HepG2 (cell line): ENCODE data around the gene SSTR5. TPM values are rescaled to one million over a fixed set of nuclear protein-coding genes. Genes with fewer than 3 reads are reported as not detected.

Experiments
- ATAC-seq: fragments of 200-7000 bp; cut with Tn5 transposase; 3 replicates; pipeline ENCODE4 v1.9.1; 2020; ENCODE audit warnings: mild to moderate bottlenecking, moderate library complexity
- BruUV-seq: library from RNA; stranded (reverse); fragments of 400-500 nt; replicated peaks from 2 replicates; lab custom pipeline; 2021; lab: Mats Ljungman, UMichigan
- CTCF ChIA-PET: fragments of 300-600 bp; formaldehyde crosslinking; extraction: SDS; loops from one replicate; lab custom pipeline; 2021; ENCODE audit warnings: low total read pairs, inconsistent platforms, low intra/inter-chr PET ratio; lab: Yijun Ruan, JAX
- POLR2A ChIA-PET: fragments of 350-600 bp; sonication (Branson Sonifier 250); formaldehyde crosslinking; loops from one replicate; lab custom pipeline; 2020; ENCODE audit warnings: antibody characterized with exemption, inconsistent platforms; lab: Yijun Ruan, JAX
- DNase-seq: peaks from one replicate; pipeline ENCODE4 v3.0.0-alpha.2; 2015; ENCODE audit warnings: low spot score
- FAIRE-seq: peaks from 3 replicates; lab custom pipeline; 2011; peaks lifted over from hg19 to GRCh38; lab: Jason Lieb, UNC
- H2AFZ ChIP-seq: one replicate; pipeline ENCODE4 v1.6.1; 2011; ENCODE audit warnings: low read length, inconsistent platforms
- H3K27ac ChIP-seq: fragments of 300-600 bp; 3 replicates; pipeline ENCODE4 v1.8.0; 2011; ENCODE audit warnings: mixed run types, mild to moderate bottlenecking, mixed read lengths, low read length, inconsistent platforms; ENCODE audit not compliant: insufficient read depth; ENCODE audit errors: extremely low read length
- H3K27me3 ChIP-seq, 2 experiments: fragments of 200-600 bp in 1 of 2; 2 replicates in 1 of 2; 3 replicates in 1 of 2; pipeline versions ENCODE4 v1.6.0 to v1.8.0; 2011; ENCODE audit warnings: low read length in 2 of 2, mild to moderate bottlenecking in 2 of 2, moderate library complexity in 2 of 2, inconsistent platforms in 1 of 2; ENCODE audit not compliant: insufficient read depth in 2 of 2, control insufficient read depth in 1 of 2
- H3K36me3 ChIP-seq, 2 experiments: fragments of 200-600 bp in 1 of 2; replicated peaks in 1 of 2; 2 replicates in 1 of 2; 3 replicates in 1 of 2; pipeline versions ENCODE4 v1.5.1 to v1.8.0; 2011; ENCODE audit warnings: low read length in 2 of 2, inconsistent platforms in 1 of 2; ENCODE audit not compliant: insufficient read depth in 2 of 2, control insufficient read depth in 1 of 2
- H3K4me1 ChIP-seq: 2 replicates; pipeline ENCODE4 v1.5.1; 2012; ENCODE audit warnings: low read length, inconsistent platforms; ENCODE audit not compliant: insufficient read depth
- H3K4me2 ChIP-seq: 2 replicates; pipeline ENCODE4 v1.6.0; 2011; ENCODE audit warnings: low read depth, low read length, inconsistent platforms
- H3K4me3 ChIP-seq, 3 experiments: fragments of 200-600 bp in 1 of 3; sonication (generic), shearing (Covaris generic) in 1 of 3; replicated peaks in 1 of 3; 2 replicates each; pipeline ENCODE4 v1.5.1; 2011 to 2016; ENCODE audit warnings: low read length in 3 of 3, inconsistent platforms in 2 of 3, low read depth in 2 of 3, mild to moderate bottlenecking in 2 of 3, control low read depth in 1 of 3, mixed read lengths in 1 of 3; ENCODE audit not compliant: insufficient read depth in 1 of 3
- H3K79me2 ChIP-seq: one replicate; pipeline ENCODE4 v1.6.1; 2011; ENCODE audit warnings: low read length, inconsistent platforms; ENCODE audit not compliant: insufficient read depth
- H3K9ac ChIP-seq: 2 replicates; pipeline ENCODE4 v1.6.0; 2011; ENCODE audit warnings: mild to moderate bottlenecking, low read depth, low read length, inconsistent platforms; ENCODE audit not compliant: insufficient read depth
- H3K9me3 ChIP-seq: 2 replicates; pipeline ENCODE4 v1.5.1; 2012; ENCODE audit warnings: mild to moderate bottlenecking, low read length
- H4K20me1 ChIP-seq: 2 replicates; pipeline ENCODE4 v1.6.0; 2011; ENCODE audit warnings: inconsistent platforms, mild to moderate bottlenecking, low read length, moderate library complexity; ENCODE audit not compliant: insufficient read depth
- EHMT2 ChIP-seq: fragments of 200-600 bp; sonication (generic); IDR thresholded peaks from 2 replicates; pipeline ENCODE4 v1.7.0; 2017; ENCODE audit warnings: antibody characterized with exemption, low read depth, low read length, borderline replicate concordance
- KDM4B ChIP-seq: sonication (generic); formaldehyde crosslinking; IDR thresholded peaks from 2 replicates; pipeline ENCODE4 v1.4.0; 2020; ENCODE audit warnings: missing genetic modification reagents
- MBD4 ChIP-seq: IDR thresholded peaks from 2 replicates; pipeline ENCODE4 v1.6.1; 2012; ENCODE audit warnings: low read length, inconsistent platforms, borderline replicate concordance
- MEIS1 ChIP-seq: sonication (generic); formaldehyde crosslinking; IDR thresholded peaks from 2 replicates; pipeline ENCODE4 v1.9.0; 2021; ENCODE audit warnings: mild to moderate bottlenecking, missing genetic modification reagents, moderate library complexity, borderline replicate concordance
- MLLT10 ChIP-seq: sonication (generic); formaldehyde crosslinking; IDR thresholded peaks from 2 replicates; pipeline ENCODE4 v1.4.0; 2020; ENCODE audit warnings: missing genetic modification reagents
- NFKBIZ ChIP-seq: IDR thresholded peaks from 2 replicates; pipeline ENCODE4 v1.6.1; 2018; ENCODE audit warnings: missing genetic modification reagents, missing compliant biosample characterization
- SMARCC2 ChIP-seq: fragments of 450-650 bp; IDR thresholded peaks from 2 replicates; pipeline ENCODE4 v1.6.1; 2017; ENCODE audit warnings: antibody characterized with exemption, mild to moderate bottlenecking
- THAP11 ChIP-seq: IDR thresholded peaks from 2 replicates; pipeline ENCODE4 v1.6.1; 2016; ENCODE audit warnings: missing biosample characterization, missing genetic modification reagents
- THYN1 ChIP-seq: sonication (generic); formaldehyde crosslinking; IDR thresholded peaks from 2 replicates; pipeline ENCODE4 v1.8.1; 2023; ENCODE audit warnings: low read depth, mild to moderate bottlenecking, moderate library complexity, missing genetic modification reagents, borderline replicate concordance
- ZFX ChIP-seq: sonication (generic); formaldehyde crosslinking; IDR thresholded peaks from 2 replicates; pipeline ENCODE4 v1.4.0; 2020; ENCODE audit warnings: mild to moderate bottlenecking, low read depth, missing genetic modification reagents, moderate library complexity
- ZNF121 ChIP-seq: sonication (generic); formaldehyde crosslinking; IDR thresholded peaks from 2 replicates; pipeline ENCODE4 v1.5.0; 2020; ENCODE audit warnings: mild to moderate bottlenecking, missing genetic modification reagents
- ZNF256 ChIP-seq: sonication (generic); formaldehyde crosslinking; conservative IDR thresholded peaks from 2 replicates; pipeline ENCODE4 v1.4.0; 2020; ENCODE audit warnings: missing genetic modification reagents
- ZNF572 ChIP-seq: sonication (generic); formaldehyde crosslinking; IDR thresholded peaks from 2 replicates; pipeline ENCODE4 v1.5.1; 2020; ENCODE audit warnings: mild to moderate bottlenecking, missing genetic modification reagents
- ZNF614 ChIP-seq: IDR thresholded peaks from 2 replicates; pipeline ENCODE4 v1.6.1; 2018; ENCODE audit warnings: missing biosample characterization, missing genetic modification reagents, inconsistent platforms, borderline replicate concordance
- ZNF841 ChIP-seq: sonication (generic); formaldehyde crosslinking; IDR thresholded peaks from 2 replicates; pipeline ENCODE4 v1.8.1; 2023; ENCODE audit warnings: missing genetic modification reagents, borderline replicate concordance
- WGBS: methylation state at CpG from one replicate; pipeline ENCODE4 v1.1.6; 2017; ENCODE audit warnings: low lambda C conversion rate; 5-methylcytosine and 5-hydroxymethylcytosine counted together
- in situ Hi-C: cut with HindIII; loops from 2 replicates; pipeline ENCODE4 v1.10.0; 2017; ENCODE audit warnings: low pct_unique_long_range_greater_than_20kb; ENCODE audit not compliant: extremely low pct_ligation_motif_present
- intact Hi-C: fragments of 100-400 bp; cut with micrococcal nuclease; formaldehyde crosslinking; loops from one replicate; pipeline ENCODE4 v1.10.0; 2022; ENCODE audit not compliant: unreplicated experiment
- polyA plus RNA-seq, 8 experiments: library from polyadenylated mRNA; depleted of rRNA in 3 of 8; stranded (reverse) in 7 of 8; unstranded in 1 of 8; fragments of >200 nt; fragmentation: Illumina TruSeq in 4 of 8; extraction: Trizol in 4 of 8; gene quantifications; 2 replicates each; pipeline versions ENCODE4 v1.2.1 to v1.2.3, GENCODE V29; 2011 to 2016; ENCODE audit warnings: low read depth in 4 of 8, missing spikeins in 1 of 8, mixed read lengths in 1 of 8; ENCODE audit not compliant: insufficient read depth in 1 of 8
- total RNA-seq, 5 experiments: library from RNA; depleted of rRNA; stranded (reverse); fragments of >200 nt; fragmentation: Illumina TruSeq; extraction: Trizol; gene quantifications; 2 replicates each; pipeline ENCODE4 v1.2.3, GENCODE V29; 2016; ENCODE audit warnings: low read depth in 1 of 5
- TF ChIP-seq, protein P1 (sequence below): IDR thresholded peaks from 2 replicates; pipeline ENCODE4 v1.6.1; 2016; ENCODE audit warnings: low read depth, control low read depth
- TF ChIP-seq, protein P2 (sequence below): sonication (generic); formaldehyde crosslinking; IDR thresholded peaks from 2 replicates; pipeline ENCODE4 v1.9.0; 2022; ENCODE audit warnings: low read depth, missing genetic modification reagents
- TF ChIP-seq, protein P3 (sequence below), 2 experiments: sonication (generic) in 1 of 2; formaldehyde crosslinking in 1 of 2; IDR thresholded peaks; 2 replicates each; pipeline versions ENCODE4 v1.5.1 to v1.6.1; 2011 to 2020; ENCODE audit warnings: borderline replicate concordance in 1 of 2, low read depth in 1 of 2, low read length in 1 of 2, mild to moderate bottlenecking in 1 of 2, missing genetic modification reagents in 1 of 2, moderate library complexity in 1 of 2

Gene SSTR5
- total and polyA plus RNA-seq, 2 of the 13 experiments (the other 11 are each of a cell fraction or from before 2014, with no cell fraction given): 0.20 to 0.49 TPM

DNA sequence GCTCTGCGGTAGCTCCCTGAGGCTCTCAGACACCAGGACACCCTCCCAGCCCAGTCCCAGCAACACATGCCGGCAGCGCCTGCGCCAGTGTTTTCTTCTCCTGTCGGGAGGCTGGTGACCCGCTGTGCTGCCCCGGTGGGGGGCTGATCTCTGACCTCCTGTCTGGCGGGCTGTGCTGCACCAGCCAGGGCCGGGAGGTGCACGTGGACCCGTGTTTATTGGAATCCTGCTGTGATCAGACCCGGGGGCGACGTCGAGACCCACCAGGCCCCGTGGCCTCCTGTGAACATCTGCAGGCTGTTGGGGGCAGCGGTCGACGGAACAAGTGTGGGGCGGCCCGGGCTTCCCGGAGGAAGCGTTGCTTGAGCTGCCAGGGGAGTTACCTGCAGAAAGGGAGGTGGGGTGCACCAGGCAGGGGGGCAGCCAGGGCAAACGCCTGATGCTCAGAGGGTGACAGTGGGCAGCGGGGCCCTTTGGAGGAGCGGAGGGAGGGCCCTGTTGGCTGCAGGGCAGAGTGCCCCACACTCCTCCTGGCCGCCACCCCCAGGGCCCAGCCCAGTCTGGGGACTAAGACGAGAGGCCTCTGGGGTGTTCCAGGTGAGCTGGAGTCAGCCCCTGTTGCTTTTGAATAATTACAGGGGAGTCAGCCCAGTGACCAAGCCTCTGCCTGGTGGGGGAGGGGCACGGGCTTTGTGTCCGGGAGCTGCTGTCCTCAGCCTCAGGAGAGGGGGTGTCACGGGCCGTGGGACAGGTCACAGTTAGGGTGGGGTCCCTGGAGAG, 2.3 kb upstream of the SSTR5 start:
- peaks cover 16 to 78% of the 10 kb centered on the region in 2 experiments; a peak in 4 of 5 replicates for H3K27me3 ChIP-seq
- H3K4me1 ChIP-seq: peaks cover 2% of the 10 kb centered on the region; the same call in 1 of the 2 replicates
- DNase-seq: no peak
- no peak overlapping the region for H3K27ac ChIP-seq
- no peaks in the 10 kb centered on the region for H3K79me2 ChIP-seq
- FAIRE-seq: no peak
- H4K20me1 ChIP-seq: peaks cover 5% of the 10 kb centered on the region; the same call in 1 of the 2 replicates
- CTCF ChIA-PET: no interaction called here
- H3K4me3 ChIP-seq: no peak overlapping the region
- H3K9me3 ChIP-seq: no peaks in the 10 kb centered on the region
- intact Hi-C loops: no loop called here
- H3K9ac ChIP-seq: no peak overlapping the region
- no peaks in the 10 kb centered on the region for H3K36me3 ChIP-seq
- POLR2A ChIA-PET: no interaction called here
- ATAC-seq: peak; percentile 4; the same call in 2 of the 3 replicates
- no peak overlapping the region for H2AFZ ChIP-seq
- in situ Hi-C loops: no loop called here
- no peak overlapping the region for H3K4me2 ChIP-seq
- WGBS: 19% methylated on average over 18 of the region's 32 CpGs
- no TSS peak for BruUV-seq
- TF ChIP-seq ZNF121 (CRISPR knock-in tag) (peak; percentile 45; the same call in 1 of the 2 replicates), ZNF614 (CRISPR knock-in tag) (no peak), ZNF256 (no peak), MEIS1 (CRISPR knock-in tag) (no peak), THAP11 (CRISPR knock-in tag) (no peak), ZNF572 (no peak), THYN1 (CRISPR knock-in tag) (no peak), SMARCC2 (no peak), ZNF841 (CRISPR knock-in tag) (no peak), MLLT10 (CRISPR knock-in tag) (no peak), MBD4 (no peak), KDM4B (CRISPR knock-in tag) (no peak), ZFX (CRISPR knock-in tag) (no peak), NFKBIZ (CRISPR knock-in tag) (no peak), EHMT2 (no peak)
- TF ChIP-seq, protein P1, sequence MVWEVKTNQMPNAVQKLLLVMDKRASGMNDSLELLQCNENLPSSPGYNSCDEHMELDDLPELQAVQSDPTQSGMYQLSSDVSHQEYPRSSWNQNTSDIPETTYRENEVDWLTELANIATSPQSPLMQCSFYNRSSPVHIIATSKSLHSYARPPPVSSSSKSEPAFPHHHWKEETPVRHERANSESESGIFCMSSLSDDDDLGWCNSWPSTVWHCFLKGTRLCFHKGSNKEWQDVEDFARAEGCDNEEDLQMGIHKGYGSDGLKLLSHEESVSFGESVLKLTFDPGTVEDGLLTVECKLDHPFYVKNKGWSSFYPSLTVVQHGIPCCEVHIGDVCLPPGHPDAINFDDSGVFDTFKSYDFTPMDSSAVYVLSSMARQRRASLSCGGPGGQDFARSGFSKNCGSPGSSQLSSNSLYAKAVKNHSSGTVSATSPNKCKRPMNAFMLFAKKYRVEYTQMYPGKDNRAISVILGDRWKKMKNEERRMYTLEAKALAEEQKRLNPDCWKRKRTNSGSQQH (CRISPR knock-in tag): no peak
- TF ChIP-seq, protein P2, sequence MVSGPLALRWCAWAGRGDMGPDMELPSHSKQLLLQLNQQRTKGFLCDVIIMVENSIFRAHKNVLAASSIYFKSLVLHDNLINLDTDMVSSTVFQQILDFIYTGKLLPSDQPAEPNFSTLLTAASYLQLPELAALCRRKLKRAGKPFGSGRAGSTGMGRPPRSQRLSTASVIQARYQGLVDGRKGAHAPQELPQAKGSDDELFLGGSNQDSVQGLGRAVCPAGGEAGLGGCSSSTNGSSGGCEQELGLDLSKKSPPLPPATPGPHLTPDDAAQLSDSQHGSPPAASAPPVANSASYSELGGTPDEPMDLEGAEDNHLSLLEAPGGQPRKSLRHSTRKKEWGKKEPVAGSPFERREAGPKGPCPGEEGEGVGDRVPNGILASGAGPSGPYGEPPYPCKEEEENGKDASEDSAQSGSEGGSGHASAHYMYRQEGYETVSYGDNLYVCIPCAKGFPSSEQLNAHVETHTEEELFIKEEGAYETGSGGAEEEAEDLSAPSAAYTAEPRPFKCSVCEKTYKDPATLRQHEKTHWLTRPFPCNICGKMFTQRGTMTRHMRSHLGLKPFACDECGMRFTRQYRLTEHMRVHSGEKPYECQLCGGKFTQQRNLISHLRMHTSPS (CRISPR knock-in tag): no peak
- TF ChIP-seq, protein P3, sequence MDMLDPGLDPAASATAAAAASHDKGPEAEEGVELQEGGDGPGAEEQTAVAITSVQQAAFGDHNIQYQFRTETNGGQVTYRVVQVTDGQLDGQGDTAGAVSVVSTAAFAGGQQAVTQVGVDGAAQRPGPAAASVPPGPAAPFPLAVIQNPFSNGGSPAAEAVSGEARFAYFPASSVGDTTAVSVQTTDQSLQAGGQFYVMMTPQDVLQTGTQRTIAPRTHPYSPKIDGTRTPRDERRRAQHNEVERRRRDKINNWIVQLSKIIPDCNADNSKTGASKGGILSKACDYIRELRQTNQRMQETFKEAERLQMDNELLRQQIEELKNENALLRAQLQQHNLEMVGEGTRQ (IDR thresholded peaks at IDR 0.05; ENCODE audit: low read depth, low read length): no peak
- TF ChIP-seq, protein P3 (CRISPR knock-in tag; IDR thresholded peaks at IDR 0.05; ENCODE audit: borderline replicate concordance): no peak
